ENCODE measurements around the gene CYP3A5.

CYP3A5 gene

DNA sequence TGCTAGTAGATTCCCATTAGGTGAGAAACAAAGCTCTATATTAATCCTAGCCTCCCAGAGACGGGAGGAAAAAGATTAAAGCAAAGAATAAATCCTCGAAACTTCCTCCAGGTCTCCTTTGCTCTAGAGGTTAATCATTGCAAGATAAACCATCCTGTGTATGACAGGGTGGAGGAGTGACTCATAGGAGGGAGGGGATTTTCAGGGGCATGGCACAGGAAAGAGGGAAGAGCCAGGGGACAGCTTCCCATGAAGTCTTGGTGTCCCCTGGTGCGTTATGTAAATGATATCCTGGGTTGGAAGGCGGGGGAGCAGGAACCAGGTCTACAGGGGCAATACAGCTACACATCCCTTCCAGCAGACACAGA, 780 bp downstream of the CYP3A5 start:
- peak overlapping the region; percentile 21 for H3K4me3 ChIP-seq (ENCODE audit: control insufficient read depth, low read depth, low read length)
- DNase-seq (ENCODE audit: low read depth): peak; percentile 70
- TF ChIP-seq, protein P1, sequence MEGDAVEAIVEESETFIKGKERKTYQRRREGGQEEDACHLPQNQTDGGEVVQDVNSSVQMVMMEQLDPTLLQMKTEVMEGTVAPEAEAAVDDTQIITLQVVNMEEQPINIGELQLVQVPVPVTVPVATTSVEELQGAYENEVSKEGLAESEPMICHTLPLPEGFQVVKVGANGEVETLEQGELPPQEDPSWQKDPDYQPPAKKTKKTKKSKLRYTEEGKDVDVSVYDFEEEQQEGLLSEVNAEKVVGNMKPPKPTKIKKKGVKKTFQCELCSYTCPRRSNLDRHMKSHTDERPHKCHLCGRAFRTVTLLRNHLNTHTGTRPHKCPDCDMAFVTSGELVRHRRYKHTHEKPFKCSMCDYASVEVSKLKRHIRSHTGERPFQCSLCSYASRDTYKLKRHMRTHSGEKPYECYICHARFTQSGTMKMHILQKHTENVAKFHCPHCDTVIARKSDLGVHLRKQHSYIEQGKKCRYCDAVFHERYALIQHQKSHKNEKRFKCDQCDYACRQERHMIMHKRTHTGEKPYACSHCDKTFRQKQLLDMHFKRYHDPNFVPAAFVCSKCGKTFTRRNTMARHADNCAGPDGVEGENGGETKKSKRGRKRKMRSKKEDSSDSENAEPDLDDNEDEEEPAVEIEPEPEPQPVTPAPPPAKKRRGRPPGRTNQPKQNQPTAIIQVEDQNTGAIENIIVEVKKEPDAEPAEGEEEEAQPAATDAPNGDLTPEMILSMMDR (conservative IDR thresholded peaks at IDR 0.05; ENCODE audit: control insufficient read depth, insufficient read depth, low read depth, low read length): no peak

DNA sequence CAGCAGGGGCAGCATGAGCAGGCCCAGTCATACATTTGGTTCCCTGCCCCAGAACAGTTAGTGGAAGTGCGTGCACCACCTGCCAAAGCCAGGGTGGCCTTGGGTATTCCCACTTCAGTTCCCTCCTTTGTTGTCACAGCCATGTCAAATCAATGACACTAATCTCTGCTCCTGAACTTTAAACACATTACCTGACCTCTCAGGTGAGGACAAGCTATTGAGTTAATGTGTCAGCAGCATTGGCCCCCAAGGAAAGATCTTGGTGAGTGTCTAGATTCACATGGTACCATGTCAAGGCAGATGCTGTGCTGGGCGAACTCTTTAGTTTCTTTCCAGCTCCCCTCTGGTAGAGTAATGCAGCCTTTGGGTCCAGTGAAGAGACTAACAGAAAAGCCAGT, 2.1 kb downstream of the CYP3A5 start:
- H3K4me3 ChIP-seq (ENCODE audit: control insufficient read depth, low read depth, low read length): no peak overlapping the region
- TF ChIP-seq, protein P1 (conservative IDR thresholded peaks at IDR 0.05; ENCODE audit: control insufficient read depth, insufficient read depth, low read depth, low read length): no peak
- DNase-seq (ENCODE audit: low read depth): no peak

DNA sequence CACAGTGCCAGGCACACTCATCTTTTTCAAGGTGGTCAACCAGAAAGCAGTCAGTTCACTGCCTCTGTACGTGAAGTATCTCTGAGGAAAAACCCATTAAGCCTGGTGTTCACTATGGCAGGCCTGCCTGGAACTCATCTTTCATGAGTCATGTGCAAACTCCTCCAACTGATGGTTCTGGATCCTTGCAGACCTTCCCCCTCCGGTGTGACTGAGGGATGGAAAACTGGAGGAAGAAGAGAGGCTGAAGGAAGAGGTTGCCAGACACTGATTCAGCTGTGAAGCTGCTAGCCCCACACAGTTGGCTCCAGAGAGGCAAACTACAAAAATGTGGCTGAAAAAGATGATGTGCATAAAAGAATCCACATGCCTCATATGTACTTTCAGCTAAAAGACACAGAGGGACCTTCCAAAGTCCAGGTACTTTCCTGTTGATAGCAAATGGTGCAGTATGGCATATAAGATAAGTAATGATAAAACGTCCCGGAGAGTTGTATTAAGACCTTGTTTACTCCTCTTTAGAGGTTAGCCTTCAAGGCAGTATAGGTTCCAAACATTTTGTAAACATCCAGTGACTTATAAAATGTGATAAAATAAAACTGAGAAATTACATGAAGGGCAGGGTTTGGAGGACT, 2.7 kb downstream of the CYP3A5 start:
- TF ChIP-seq, protein P1 (conservative IDR thresholded peaks at IDR 0.05; ENCODE audit: control insufficient read depth, insufficient read depth, low read depth, low read length): no peak
- H3K4me3 ChIP-seq (ENCODE audit: control insufficient read depth, low read depth, low read length): no peak overlapping the region
- DNase-seq (ENCODE audit: low read depth): peak; percentile 57

DNA sequence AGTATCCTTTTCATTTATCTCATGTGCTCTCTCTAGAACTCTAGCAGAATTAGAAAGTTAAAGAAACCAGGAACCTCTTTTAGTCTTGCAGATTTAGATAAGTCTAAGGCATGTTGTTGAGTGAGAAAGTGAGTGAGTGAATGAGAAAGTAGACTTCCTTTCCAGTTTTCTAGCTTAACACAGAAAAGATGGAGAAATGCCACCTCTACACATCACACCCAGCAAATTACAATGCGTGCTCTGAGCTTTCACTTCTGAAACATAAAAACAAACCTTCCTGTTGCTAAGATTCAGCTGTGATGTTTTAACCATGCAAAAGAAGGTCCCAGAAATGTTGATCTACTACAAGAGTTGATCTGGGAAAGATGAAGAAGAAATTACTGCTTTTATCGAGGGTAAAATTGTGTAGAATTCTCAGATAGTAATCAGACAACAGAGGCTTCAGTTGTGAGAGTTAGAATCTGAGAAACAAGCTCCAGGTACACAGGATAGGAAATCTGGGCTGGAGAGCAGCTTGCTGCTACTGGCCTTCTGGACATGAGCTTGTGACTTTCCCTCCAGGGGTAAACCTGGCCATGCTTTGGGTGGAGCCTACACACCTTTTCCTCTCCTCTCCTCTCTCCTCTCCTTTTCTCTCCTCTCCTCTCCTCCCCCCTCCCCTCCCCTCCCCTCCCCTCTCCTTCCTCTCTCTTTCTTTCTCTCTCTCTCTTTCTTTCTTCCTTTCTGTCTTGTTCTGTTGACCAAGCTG, 4.6 kb downstream of the CYP3A5 start:
- DNase-seq (ENCODE audit: low read depth): no peak
- TF ChIP-seq, protein P1 (conservative IDR thresholded peaks at IDR 0.05; ENCODE audit: control insufficient read depth, insufficient read depth, low read depth, low read length): no peak
- H3K4me3 ChIP-seq (ENCODE audit: control insufficient read depth, low read depth, low read length): no peak overlapping the region

DNA sequence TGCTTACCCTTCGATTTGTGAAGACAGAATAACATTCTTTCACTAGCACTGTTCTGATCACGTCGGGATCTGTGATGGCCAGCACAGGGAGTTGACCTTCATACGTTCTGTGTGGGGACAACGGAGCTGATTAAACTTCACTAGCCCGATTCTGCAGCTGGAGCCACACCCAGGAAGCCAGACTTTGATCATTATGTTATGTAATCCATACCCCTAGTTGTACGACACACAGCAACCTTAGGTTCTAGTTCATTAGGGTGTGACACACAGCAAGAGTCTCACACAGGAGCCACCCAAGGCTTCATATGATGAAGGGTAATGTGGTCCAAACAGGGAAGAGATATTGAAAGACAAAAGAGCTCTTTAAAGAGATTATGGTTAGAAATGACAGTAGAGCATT, 7.2 kb downstream of the CYP3A5 start:
- TF ChIP-seq, protein P1 (conservative IDR thresholded peaks at IDR 0.05; ENCODE audit: control insufficient read depth, insufficient read depth, low read depth, low read length): no peak
- H3K4me3 ChIP-seq (ENCODE audit: control insufficient read depth, low read depth, low read length): no peak overlapping the region
- DNase-seq (ENCODE audit: low read depth): no peak

DNA sequence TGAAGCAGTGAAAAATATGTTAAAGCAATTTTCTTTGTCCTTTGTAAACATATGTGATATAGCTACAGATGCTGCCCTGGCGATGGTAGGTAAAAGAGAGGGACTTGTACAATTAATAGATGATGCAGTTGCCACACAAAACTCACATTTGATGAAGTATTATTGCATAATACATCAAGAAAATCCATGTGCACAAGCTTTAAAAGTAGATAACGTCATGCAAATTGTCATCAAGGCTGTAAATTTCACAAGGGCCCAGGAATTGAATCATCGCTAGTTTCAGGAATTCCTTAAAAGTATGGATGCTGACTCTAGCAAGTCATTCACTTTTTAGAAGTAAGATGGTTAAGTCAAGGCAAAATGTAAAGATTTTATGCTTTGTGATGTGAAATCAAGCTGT, 10.0 kb downstream of the CYP3A5 start:
- TF ChIP-seq, protein P1 (conservative IDR thresholded peaks at IDR 0.05; ENCODE audit: control insufficient read depth, insufficient read depth, low read depth, low read length): no peak
- peak; percentile 60 for DNase-seq (ENCODE audit: low read depth)
- no peak overlapping the region for H3K4me3 ChIP-seq (ENCODE audit: control insufficient read depth, low read depth, low read length)

All from fibroblast of mammary gland (primary cell).